Gastroesophageal sphincter (tissue), 3 donors: Measurements from ENCODE around the gene LRPAP1.
"Not testable (repeated sequence)": the region's sequence is repeated elsewhere in the genome, so short reads cannot be mapped to it uniquely, and the experiment has no call there.

Source experiments
- EP300 ChIP-seq: sonication (generic); formaldehyde crosslinking; IDR thresholded peaks from one replicate; pipeline ENCODE4 v1.6.1; 2017; ENCODE audit warnings: antibody characterized with exemption, mild to moderate bottlenecking
- POLR2A ChIP-seq, 2 donors: fragments of 450-650 bp; IDR thresholded peaks; one replicate each; pipeline ENCODE4 v1.6.1; 2017; ENCODE audit warnings: antibody characterized with exemption in 2 of 2, mild to moderate bottlenecking in 2 of 2, moderate library complexity in 1 of 2
- POLR2AphosphoS5 ChIP-seq: sonication (generic); formaldehyde crosslinking; IDR thresholded peaks from one replicate; pipeline ENCODE4 v1.6.1; 2017; ENCODE audit warnings: antibody characterized with exemption
- TF ChIP-seq, protein P1 (sequence below), 4 experiments: fragments of 200-600 bp in 2 of 4; fragments of 450-650 bp in 2 of 4; sonication (generic) in 1 of 4; IDR thresholded peaks; one replicate each; pipeline ENCODE4 v1.5.1; 2017 to 2019; ENCODE audit warnings: antibody characterized with exemption in 4 of 4, mild to moderate bottlenecking in 2 of 4, moderate library complexity in 2 of 4

DNA sequence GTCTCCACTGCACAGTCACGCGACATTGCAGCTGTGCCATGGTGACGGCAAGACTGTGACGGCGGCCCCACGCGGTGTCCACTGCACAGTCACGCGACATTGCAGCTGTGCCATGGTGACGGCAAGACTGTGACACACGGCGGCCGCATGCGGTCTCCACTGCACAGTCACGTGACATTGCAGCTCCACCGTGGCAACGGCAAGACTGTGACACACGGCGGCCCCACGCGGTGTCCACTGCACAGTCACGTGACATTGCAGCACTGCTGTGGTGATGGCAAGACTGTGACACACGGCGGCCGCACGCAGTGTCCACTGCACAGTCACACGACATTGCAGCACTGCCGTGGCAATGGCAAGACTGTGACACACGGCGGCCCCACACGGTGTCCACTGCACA lies 32.7 kb upstream of the LRPAP1 start:
- TF ChIP-seq, protein P1, sequence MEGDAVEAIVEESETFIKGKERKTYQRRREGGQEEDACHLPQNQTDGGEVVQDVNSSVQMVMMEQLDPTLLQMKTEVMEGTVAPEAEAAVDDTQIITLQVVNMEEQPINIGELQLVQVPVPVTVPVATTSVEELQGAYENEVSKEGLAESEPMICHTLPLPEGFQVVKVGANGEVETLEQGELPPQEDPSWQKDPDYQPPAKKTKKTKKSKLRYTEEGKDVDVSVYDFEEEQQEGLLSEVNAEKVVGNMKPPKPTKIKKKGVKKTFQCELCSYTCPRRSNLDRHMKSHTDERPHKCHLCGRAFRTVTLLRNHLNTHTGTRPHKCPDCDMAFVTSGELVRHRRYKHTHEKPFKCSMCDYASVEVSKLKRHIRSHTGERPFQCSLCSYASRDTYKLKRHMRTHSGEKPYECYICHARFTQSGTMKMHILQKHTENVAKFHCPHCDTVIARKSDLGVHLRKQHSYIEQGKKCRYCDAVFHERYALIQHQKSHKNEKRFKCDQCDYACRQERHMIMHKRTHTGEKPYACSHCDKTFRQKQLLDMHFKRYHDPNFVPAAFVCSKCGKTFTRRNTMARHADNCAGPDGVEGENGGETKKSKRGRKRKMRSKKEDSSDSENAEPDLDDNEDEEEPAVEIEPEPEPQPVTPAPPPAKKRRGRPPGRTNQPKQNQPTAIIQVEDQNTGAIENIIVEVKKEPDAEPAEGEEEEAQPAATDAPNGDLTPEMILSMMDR (IDR thresholded peaks at IDR 0.05), result not testable (repeated sequence)
- TF ChIP-seq POLR2A (IDR thresholded peaks at IDR 0.05); POLR2AphosphoS5; EP300: not testable (repeated sequence)
